Osteocyte (in vitro differentiated cells): Measurements from ENCODE around the gene SMCO4. TPM values are rescaled to one million over a fixed set of nuclear protein-coding genes. Genes with fewer than 3 reads are reported as not detected.

ENCODE experiments used
- DNase-seq: peaks from one replicate; pipeline ENCODE4 v3.0.0; 2021; ENCODE audit warnings: mixed read lengths; ENCODE audit not compliant: unreplicated experiment; ENCODE audit errors: extremely low spot score
- H3K27ac Mint-ChIP-seq: one replicate; pipeline ENCODE4 v1.8.0; 2021; ENCODE audit warnings: mild to moderate bottlenecking, mixed read lengths; ENCODE audit not compliant: unreplicated experiment
- H3K27me3 Mint-ChIP-seq: one replicate; pipeline ENCODE4 v1.8.0; 2021; ENCODE audit warnings: mixed read lengths; ENCODE audit not compliant: unreplicated experiment
- H3K36me3 Mint-ChIP-seq: one replicate; pipeline ENCODE4 v1.8.0; 2021; ENCODE audit warnings: mixed read lengths; ENCODE audit not compliant: unreplicated experiment
- H3K4me1 Mint-ChIP-seq: one replicate; pipeline ENCODE4 v1.8.0; 2021; ENCODE audit warnings: mixed read lengths; ENCODE audit not compliant: unreplicated experiment
- H3K4me3 Mint-ChIP-seq: one replicate; pipeline ENCODE4 v1.8.0; 2021; ENCODE audit warnings: mild to moderate bottlenecking, moderate library complexity, mixed read lengths; ENCODE audit not compliant: unreplicated experiment
- H3K9me3 Mint-ChIP-seq: one replicate; pipeline ENCODE4 v1.8.0; 2021; ENCODE audit warnings: mixed read lengths; ENCODE audit not compliant: unreplicated experiment
- total RNA-seq: library from RNA; stranded (reverse); gene quantifications from 2 replicates; pipeline ENCODE4 v1.2.1, GENCODE V29; 2021
- TF ChIP-seq, protein P1 (sequence below): fragments of 200-600 bp; sonication (generic); IDR thresholded peaks from 2 replicates; pipeline ENCODE4 v1.5.0; 2021; ENCODE audit warnings: antibody characterized with exemption, mild to moderate bottlenecking, moderate library complexity

The SMCO4 gene
- total RNA-seq, 1 donor from 2014 or later = 14.7 TPM

DNA sequence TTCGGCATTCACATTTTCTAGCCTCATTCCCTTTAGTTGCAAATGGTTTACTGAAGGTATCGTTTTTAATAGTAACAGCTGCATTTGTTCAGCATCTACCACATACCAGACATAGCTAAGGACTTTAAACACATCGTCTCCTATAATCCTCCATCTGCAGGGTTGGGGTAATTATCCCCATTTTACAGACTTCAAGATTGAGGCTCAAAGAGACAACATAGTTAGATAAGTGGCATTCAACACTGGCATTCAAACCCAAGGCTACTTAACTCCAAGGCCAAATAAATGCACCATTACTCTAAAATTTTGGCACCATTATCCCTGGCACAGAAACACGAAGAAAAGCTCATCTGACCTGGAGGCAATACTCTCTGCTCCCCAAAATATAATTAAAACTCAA is 28.5 kb downstream of the SMCO4 start:
- H3K27ac Mint-ChIP-seq = no peak overlapping the region
- peaks cover 2% of the 10 kb centered on the region for H3K9me3 Mint-ChIP-seq
- no peaks in the 10 kb centered on the region for H3K27me3 Mint-ChIP-seq
- H3K36me3 Mint-ChIP-seq = peaks cover 3% of the 10 kb centered on the region
- no peak overlapping the region for H3K4me3 Mint-ChIP-seq
- peaks cover 2% of the 10 kb centered on the region for H3K4me1 Mint-ChIP-seq
- no peak for DNase-seq
- TF ChIP-seq, protein P1, sequence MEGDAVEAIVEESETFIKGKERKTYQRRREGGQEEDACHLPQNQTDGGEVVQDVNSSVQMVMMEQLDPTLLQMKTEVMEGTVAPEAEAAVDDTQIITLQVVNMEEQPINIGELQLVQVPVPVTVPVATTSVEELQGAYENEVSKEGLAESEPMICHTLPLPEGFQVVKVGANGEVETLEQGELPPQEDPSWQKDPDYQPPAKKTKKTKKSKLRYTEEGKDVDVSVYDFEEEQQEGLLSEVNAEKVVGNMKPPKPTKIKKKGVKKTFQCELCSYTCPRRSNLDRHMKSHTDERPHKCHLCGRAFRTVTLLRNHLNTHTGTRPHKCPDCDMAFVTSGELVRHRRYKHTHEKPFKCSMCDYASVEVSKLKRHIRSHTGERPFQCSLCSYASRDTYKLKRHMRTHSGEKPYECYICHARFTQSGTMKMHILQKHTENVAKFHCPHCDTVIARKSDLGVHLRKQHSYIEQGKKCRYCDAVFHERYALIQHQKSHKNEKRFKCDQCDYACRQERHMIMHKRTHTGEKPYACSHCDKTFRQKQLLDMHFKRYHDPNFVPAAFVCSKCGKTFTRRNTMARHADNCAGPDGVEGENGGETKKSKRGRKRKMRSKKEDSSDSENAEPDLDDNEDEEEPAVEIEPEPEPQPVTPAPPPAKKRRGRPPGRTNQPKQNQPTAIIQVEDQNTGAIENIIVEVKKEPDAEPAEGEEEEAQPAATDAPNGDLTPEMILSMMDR = no peak

DNA sequence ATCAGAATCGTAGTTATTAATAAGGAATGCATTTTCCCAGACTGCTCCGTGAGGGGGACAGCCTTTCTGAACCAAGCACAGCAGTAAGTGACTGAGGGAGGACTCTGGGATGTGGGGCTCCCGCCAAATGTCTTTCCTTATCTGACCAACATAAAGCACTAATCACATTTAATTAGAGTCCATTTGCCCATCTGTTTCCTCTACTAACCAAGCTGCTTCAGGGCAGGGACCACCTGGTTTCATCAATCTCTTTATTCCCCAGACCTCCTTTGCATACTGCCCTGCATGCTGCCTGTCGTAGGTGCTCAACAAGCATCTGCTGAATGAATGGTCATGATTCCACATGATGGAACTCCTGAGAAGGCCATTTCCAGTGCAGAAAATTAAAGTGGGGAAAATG is 29.4 kb downstream of the SMCO4 start:
- Mint-ChIP-seq H3K27ac (no peak overlapping the region), H3K9me3 (peaks cover 8% of the 10 kb centered on the region), H3K4me1 (peaks cover 2% of the 10 kb centered on the region), H3K27me3 (no peaks in the 10 kb centered on the region), H3K36me3 (peaks cover 3% of the 10 kb centered on the region), H3K4me3 (no peak overlapping the region)
- TF ChIP-seq, protein P1 = no peak
- DNase-seq = no peak

DNA sequence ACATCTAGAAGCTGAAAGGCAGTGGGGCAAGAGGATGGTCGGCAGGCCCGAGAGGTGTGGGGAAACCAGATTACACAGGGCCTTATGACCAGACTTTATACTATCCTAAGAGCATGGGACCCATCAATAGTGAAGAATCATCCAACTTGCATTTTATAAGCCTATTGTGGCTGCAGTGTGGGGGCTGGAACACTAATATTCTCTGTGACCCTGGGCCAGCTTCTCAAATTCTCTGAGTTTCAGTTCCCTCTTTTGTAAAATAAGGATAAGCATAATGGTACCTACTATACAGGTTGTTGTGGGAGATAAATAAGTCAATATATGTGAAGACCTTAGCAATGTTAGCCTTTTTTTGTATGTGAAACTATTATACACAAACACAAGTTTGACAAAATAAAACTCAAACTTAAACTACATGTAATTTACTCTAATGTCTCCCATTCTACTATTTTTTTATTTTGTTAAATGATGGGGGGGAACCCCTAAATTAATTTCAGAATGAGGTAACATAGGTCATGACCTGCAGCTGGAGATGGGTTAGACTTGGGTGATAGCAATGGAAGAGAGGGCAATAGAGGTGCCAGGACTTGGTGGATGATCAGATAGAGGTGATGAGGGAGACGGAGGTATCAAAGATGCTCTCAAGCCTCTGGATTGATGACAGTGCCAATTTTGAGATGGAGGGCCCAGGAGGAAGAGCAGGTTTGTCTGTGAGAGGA is 30.1 kb downstream of the SMCO4 start:
- Mint-ChIP-seq H3K27me3 (no peaks in the 10 kb centered on the region), H3K4me3 (no peak overlapping the region), H3K4me1 (peaks cover 2% of the 10 kb centered on the region), H3K27ac (no peak overlapping the region), H3K9me3 (peaks cover 8% of the 10 kb centered on the region), H3K36me3 (peaks cover 3% of the 10 kb centered on the region)
- no peak for DNase-seq
- TF ChIP-seq, protein P1 = no peak

DNA sequence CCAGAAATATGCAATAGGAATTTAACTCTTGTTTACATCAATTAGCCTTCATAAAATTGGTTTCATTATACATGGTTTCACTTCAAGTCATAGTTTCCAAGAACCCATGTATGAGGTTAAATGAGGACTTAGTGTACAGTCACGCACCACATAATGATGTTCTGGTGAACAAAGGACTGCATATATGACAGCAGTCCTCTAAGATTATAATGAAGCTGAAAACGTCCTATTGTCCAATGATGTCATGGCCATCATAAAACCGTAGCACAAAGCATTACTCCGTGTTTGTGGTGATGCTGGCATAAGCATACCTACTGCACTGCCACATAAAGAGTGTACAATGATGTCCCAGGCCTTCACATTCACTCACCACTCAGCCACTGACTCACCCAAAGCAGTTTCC is 31.1 kb downstream of the SMCO4 start:
- Mint-ChIP-seq H3K9me3 (peaks cover 8% of the 10 kb centered on the region), H3K27me3 (no peaks in the 10 kb centered on the region), H3K36me3 (peaks cover 3% of the 10 kb centered on the region), H3K4me3 (no peak overlapping the region), H3K27ac (no peak overlapping the region), H3K4me1 (peaks cover 2% of the 10 kb centered on the region)
- DNase-seq = no peak
- TF ChIP-seq, protein P1 = no peak

DNA sequence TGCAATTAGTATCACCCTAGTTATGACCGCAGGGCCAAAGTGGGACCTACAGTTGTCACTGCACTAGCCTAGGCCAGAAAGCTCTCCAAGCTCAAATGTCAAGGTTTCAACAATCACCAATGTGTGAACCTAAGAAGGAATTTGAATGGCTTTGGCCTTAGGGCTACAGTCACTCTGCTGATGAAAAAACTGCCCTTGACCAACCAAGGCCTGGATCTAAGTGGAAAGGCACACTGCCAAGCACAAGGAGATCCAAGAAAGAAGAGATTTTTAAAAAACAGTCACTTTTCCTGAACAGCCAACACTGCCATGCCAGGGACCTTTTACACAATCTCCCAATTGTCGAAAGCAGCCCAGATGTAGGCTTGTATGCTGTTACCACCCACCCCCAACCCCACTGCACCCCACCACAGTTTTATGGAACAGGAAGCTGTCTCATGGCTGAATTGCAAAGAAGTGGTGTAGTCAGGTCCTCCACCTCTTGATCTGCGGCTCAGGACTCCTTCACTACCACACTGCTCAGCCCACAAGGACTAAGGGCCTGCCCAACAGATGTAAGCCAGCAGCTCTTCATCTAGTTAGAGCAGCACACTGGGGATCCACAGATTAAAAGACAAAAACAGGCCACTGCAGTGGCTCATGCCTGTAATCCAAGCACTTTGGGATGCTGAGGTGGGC is 32.9 kb downstream of the SMCO4 start:
- no peak for DNase-seq
- Mint-ChIP-seq H3K27ac (no peak overlapping the region), H3K27me3 (no peaks in the 10 kb centered on the region), H3K4me3 (no peak overlapping the region), H3K36me3 (peaks cover 3% of the 10 kb centered on the region), H3K9me3 (peaks cover 8% of the 10 kb centered on the region), H3K4me1 (no peaks in the 10 kb centered on the region)
- TF ChIP-seq, protein P1 = no peak
